ENCODE measurements around the gene SGMS1. TPM values are rescaled to one million over a fixed set of nuclear protein-coding genes. Genes with fewer than 3 reads are reported as not detected.

Gene SGMS1
- total RNA-seq, 4 donors from 2014 or later = 153 to 235 (median 186) TPM

- intact Hi-C loops (cut with DNase I; ENCODE audit: low total_unique reads) = no loop called here
- no peak for DNase-seq (ENCODE audit: low spot score in 2 of 2)
- WGBS, 2 donors = 91 to 93% methylated on average over 4 of the region's 4 CpGs
- TF ChIP-seq CTCF (IDR thresholded peaks at IDR 0.05) (no peak), POLR2A (IDR thresholded peaks at IDR 0.05) (no peak)
- H3K4me3 ChIP-seq (ENCODE audit: low read depth, poor library complexity, severe bottlenecking) = no peak overlapping the region
Measured at GRCh38 chr10:50440489-50440888, 183.3 kb downstream of the SGMS1 start.

DNA sequence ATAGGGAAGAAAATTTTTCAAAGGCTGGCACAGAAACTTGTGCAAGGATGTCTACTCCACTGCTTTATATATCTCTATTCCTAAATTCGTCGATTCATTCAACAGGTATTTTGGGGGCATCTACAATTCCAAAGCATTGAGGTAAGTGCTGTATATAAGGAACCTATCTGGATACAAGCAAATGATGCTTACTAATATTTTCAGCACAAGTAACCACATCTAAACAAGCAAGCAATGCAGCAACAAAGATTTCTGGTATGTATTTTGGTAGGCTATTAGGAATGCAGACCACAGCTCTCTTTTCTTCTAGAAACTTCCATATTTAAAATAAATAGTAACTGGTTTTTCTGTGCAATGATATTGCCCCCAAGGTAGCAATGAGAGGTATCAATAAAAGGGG is 183.9 kb downstream of the SGMS1 start:
- H3K4me3 ChIP-seq (ENCODE audit: low read depth, poor library complexity, severe bottlenecking) = no peak overlapping the region
- intact Hi-C loops (cut with DNase I; ENCODE audit: low total_unique reads) = no loop called here
- TF ChIP-seq POLR2A (IDR thresholded peaks at IDR 0.05) (no peak), CTCF (IDR thresholded peaks at IDR 0.05) (no peak)
- 95 to 97% methylated on average over 2 of the region's 2 CpGs for WGBS, 2 donors
- no peak for DNase-seq (ENCODE audit: low spot score in 2 of 2)

DNA sequence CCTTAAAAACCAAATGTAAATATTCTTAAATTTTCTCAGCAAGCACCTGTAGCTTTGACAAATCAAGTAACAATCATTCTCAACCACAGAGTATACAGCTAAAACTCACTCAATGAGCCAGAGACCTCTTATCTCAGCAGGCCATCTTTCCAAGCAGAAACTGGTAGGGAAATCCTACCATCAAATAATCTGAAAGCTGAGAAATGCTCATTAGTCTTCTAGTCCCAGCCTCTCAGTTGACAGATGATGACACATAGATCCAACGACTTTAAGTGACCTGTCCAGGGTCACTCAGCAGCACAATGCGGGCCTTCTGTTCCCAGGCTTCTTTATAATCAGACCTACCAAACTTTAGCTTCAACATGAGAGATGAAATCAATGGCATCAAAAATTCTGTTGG is 184.6 kb downstream of the SGMS1 start:
- intact Hi-C loops (cut with DNase I; ENCODE audit: low total_unique reads) = no loop called here
- no peak for TF ChIP-seq CTCF (IDR thresholded peaks at IDR 0.05)
- no peak for TF ChIP-seq POLR2A (IDR thresholded peaks at IDR 0.05)
- DNase-seq (ENCODE audit: low spot score in 2 of 2) = no peak
- no peak overlapping the region for H3K4me3 ChIP-seq (ENCODE audit: low read depth, poor library complexity, severe bottlenecking)
- WGBS, 2 donors = 78 to 79% methylated on average over 2 of the region's 2 CpGs

DNA sequence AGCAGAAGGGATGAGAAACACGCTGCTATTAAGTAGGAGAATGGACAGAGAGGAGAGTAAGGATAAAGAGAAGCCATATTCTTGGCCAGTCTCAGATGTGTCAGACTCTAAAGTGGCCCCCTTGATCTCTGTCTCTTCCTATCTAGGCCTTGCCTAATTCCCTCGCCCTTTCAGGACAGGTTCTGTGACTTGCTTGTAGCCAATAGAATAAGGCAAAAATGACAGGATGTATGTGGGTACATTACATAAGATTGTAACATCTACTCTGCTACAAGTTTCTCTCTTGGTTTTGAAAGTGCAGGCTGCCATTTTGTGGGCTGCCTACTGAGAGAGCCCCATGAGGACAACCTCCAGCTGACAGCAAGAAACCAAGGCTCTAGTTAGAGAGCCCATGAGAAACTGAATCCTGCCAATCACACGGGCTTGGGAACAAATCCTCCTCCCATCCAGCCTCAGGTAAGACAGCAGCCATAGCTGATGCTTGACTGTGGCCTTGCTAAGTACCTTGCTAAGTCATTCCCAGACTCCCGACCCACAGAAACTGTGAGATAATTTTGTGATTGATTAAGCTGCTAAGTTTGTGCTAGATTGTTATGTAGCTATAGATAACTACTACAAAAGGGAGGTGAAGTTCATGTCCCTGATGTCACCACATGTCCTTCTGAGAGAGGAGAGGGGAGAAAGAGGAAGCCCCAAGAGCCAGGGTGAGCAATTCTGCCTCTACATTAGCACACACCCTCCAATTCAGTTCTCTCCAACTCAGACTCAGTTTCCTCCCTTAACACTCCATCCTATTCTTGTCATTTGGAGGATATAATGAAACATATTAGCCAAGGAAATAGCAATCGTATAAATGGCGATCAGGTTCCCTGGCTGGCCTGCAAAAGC is 185.5 kb downstream of the SGMS1 start:
- H3K4me3 ChIP-seq (ENCODE audit: low read depth, poor library complexity, severe bottlenecking) = no peak overlapping the region
- intact Hi-C loops (cut with DNase I; ENCODE audit: low total_unique reads) = no loop called here
- TF ChIP-seq CTCF (IDR thresholded peaks at IDR 0.05) (no peak), POLR2A (IDR thresholded peaks at IDR 0.05) (no peak)
- DNase-seq (ENCODE audit: low spot score in 2 of 2) = no peak
- WGBS, 2 donors = 91 to 99% methylated on average over 6 of the region's 6 CpGs

DNA sequence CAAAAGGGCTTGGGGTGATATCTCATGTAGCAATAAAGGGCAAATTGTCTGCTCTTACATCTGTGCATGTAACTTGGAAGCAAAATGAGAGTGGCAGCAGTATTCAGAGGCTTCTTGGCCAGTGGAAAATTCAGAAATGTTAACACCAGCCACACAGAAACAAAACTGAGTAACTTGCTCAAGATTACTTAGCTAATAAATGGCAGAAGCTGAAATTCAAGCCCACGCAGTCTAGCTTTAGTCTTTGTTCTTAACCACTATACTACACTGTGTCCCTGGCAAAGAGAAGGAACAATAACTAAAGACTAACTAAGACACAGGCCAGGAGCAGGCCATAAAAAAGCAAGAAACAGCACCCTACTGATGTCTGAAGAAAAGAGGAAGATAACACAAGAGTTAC is 186.5 kb downstream of the SGMS1 start:
- 81 to 82% methylated on average over 1 of the region's 1 CpG for WGBS, 2 donors
- intact Hi-C loops (cut with DNase I; ENCODE audit: low total_unique reads) = no loop called here
- no peak for TF ChIP-seq POLR2A (IDR thresholded peaks at IDR 0.05)
- TF ChIP-seq CTCF (IDR thresholded peaks at IDR 0.05) = no peak

More for the DNA sequence above, 186.5 kb downstream of the SGMS1 start:
- H3K4me3 ChIP-seq (ENCODE audit: low read depth, poor library complexity, severe bottlenecking) = no peak overlapping the region
- DNase-seq (ENCODE audit: low spot score in 2 of 2) = no peak
